GM12874 (cell line): ENCODE measurements around the gene BMP3.

Experiments used
- TF ChIP-seq, protein P1 (sequence below): IDR thresholded peaks from 2 replicates; pipeline ENCODE4 v1.5.1; 2011; ENCODE audit warnings: low read depth, mild to moderate bottlenecking, control low read depth, low read length, moderate library complexity; ENCODE audit not compliant: insufficient read depth

BMP3 gene

DNA sequence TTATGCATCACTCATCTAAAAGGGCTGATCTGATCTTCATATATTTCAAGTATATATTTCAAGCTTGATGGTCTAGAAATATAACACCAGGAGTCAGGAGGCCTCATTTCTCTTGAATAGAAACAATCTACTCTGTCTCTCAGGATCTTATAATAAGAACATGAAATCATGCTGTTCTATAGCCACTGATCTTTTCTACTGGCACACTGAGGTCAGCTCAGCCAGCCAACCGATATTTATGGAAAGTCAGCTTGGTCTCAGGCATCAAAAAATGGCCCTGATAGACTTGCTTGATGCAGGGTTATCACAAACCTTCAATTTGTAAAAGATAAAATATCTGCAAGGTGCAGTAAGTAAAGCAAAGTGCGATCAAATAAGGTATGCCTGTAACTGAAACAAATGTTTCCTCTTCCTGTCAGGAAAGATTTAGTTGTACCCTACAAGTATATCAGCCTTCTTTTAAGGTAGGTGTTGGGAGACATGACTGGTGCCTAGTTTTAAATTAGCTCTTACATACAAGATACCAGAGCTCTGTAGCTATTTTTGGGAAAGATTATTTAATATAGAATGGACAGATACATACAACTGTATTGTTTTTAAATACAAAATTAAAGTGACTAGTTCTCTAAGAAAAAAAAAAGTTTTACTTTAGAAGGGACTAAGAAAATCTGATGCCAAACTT lies 63.4 kb downstream of the BMP3 start:
- TF ChIP-seq, protein P1, sequence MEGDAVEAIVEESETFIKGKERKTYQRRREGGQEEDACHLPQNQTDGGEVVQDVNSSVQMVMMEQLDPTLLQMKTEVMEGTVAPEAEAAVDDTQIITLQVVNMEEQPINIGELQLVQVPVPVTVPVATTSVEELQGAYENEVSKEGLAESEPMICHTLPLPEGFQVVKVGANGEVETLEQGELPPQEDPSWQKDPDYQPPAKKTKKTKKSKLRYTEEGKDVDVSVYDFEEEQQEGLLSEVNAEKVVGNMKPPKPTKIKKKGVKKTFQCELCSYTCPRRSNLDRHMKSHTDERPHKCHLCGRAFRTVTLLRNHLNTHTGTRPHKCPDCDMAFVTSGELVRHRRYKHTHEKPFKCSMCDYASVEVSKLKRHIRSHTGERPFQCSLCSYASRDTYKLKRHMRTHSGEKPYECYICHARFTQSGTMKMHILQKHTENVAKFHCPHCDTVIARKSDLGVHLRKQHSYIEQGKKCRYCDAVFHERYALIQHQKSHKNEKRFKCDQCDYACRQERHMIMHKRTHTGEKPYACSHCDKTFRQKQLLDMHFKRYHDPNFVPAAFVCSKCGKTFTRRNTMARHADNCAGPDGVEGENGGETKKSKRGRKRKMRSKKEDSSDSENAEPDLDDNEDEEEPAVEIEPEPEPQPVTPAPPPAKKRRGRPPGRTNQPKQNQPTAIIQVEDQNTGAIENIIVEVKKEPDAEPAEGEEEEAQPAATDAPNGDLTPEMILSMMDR: no peak

DNA sequence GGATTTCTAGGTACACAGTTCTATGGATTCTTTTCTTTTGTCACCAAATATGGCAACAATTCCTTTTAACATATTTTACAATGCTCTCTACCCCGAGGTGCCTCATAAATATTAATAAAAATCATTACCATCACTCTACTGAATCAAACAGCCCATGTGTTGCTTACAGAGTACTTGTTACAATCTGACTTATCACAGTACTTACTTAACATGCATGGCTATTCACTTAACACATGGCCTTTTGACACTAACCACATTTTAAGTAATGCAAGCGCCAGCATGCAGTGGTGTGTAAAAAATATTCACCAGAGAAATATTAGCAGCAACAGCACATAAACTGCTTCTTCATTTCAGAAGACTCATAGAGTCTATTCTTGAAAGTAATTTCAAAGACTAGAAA lies 64.9 kb downstream of the BMP3 start:
- TF ChIP-seq, protein P1: no peak

DNA sequence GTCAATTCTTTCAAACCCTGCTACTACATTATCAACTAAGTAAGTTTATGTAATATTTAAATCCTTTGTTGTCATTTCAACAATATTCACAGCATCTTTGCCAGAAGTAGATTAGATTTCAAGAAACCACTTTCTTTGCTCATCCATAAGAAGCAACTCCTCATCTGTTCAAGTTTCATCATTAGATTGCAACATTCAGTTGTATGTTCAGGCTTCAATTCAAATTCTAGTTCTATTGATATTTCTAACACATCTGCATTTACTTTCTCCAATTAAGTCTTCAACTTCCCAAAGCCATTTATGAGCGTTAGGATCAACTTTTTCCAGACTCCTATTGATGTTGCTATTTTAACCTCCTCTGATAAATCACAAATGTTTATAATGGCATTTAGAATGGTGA lies 66.1 kb downstream of the BMP3 start:
- TF ChIP-seq, protein P1: no peak

DNA sequence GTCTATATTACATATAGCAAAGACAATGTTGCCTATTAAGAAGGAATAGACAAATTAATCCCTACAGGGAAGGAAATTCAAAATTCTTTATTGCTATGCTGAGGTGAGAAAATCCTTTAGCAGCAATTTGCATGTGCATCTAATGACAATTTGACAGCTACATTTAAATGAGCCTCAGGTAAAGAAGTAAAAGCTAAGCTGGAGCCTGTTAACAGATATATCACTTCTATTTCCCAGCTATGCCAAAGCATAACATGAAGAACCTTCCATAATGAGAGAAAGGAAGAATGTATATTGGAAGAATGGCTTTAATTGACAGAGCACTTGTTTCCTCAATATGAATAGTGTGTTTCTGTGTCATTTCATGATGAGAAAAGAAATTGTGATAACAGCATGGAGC lies 71.6 kb downstream of the BMP3 start:
- TF ChIP-seq, protein P1: no peak

DNA sequence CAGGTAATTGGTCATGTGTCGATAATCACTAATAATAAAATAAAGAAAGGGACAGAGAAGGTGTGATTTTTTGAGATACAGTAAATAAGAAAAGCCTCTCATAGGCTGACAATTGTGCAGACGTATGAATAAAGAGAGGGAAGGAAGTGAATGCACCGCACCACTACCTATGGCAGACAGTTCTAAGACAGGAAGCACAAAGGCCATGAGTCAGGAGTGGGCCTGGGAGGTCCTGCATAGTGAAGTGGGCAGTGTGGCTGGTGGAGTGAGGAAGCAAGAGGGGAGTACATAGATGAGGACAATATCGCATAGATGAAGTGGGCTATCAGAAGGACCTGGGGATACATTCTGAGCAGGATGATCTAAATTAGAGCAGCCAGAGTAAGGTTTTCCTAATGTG lies 75.6 kb downstream of the BMP3 start:
- TF ChIP-seq, protein P1: no peak
